Activated naive CD4-positive, alpha-beta T cell treated with anti-CD3 and anti-CD28 coated beads, Interleukin-2, amount 10 ng/mL, durations not matched to agents 7 days and 5 days (primary cell): ENCODE measurements around the gene WSB1.
"Not testable (repeated sequence)": the region's sequence is repeated elsewhere in the genome, so short reads cannot be mapped to it uniquely, and the experiment has no call there.

Experiments used
- CTCF ChIA-PET: fragments of 350-600 bp; sonication (Branson Sonifier 250); formaldehyde crosslinking; loops from one replicate; lab custom pipeline; 2021; ENCODE audit warnings: antibody characterized with exemption; lab: Charles Lee
- DNase-seq: peaks from one replicate; pipeline ENCODE4 v3.0.0-alpha.2; 2020
- H3K27ac Mint-ChIP-seq: one replicate; pipeline ENCODE4 v1.8.0; 2021; ENCODE audit warnings: mild to moderate bottlenecking, moderate library complexity, mixed read lengths
- H3K27me3 Mint-ChIP-seq: one replicate; pipeline ENCODE4 v1.8.0; 2021; ENCODE audit warnings: mild to moderate bottlenecking, mixed read lengths
- H3K36me3 Mint-ChIP-seq: one replicate; pipeline ENCODE4 v1.8.0; 2021; ENCODE audit warnings: mixed read lengths
- H3K4me1 Mint-ChIP-seq: one replicate; pipeline ENCODE4 v1.8.0; 2021; ENCODE audit warnings: mixed read lengths
- H3K4me3 Mint-ChIP-seq: one replicate; pipeline ENCODE4 v1.8.0; 2021; ENCODE audit warnings: mild to moderate bottlenecking, moderate library complexity, mixed read lengths
- H3K9me3 Mint-ChIP-seq: one replicate; pipeline ENCODE4 v1.8.0; 2021; ENCODE audit warnings: mixed read lengths

WSB1 gene

GRCh38 chr17:27293898-27294688, at the start of gene WSB1:
TSS of gene WSB1 (plus strand) at chr17:27294114. CDS start at chr17:27294396, 282 bp downstream.
- H3K4me1 Mint-ChIP-seq = peaks cover 38% of the 10 kb centered on the region
- CTCF ChIA-PET = interaction anchor here (1.3 to 3.6 kb wide), 3 partner anchors 39 to 58 kb away, joined by 3 to 14 read pairs (median 11); no protein-coding TSS in a partner anchor

GRCh38 chr17:27244491-27245223, 49.3 kb upstream of the WSB1 start:
- CTCF ChIA-PET = interaction anchor here (0.9 to 3.3 kb wide), 6 partner anchors 9 to 355 kb away, joined by 3 to 21 read pairs (median 8); no protein-coding TSS in a partner anchor
- peaks cover 7% of the 10 kb centered on the region for H3K4me1 Mint-ChIP-seq
- H3K9me3 Mint-ChIP-seq = no peaks in the 10 kb centered on the region
- DNase-seq = no peak
- no peaks in the 10 kb centered on the region for H3K36me3 Mint-ChIP-seq
- H3K27ac Mint-ChIP-seq = no peak overlapping the region
- H3K27me3 Mint-ChIP-seq = peaks cover 45% of the 10 kb centered on the region
- H3K4me3 Mint-ChIP-seq = no peak overlapping the region

More at GRCh38 chr17:27293898-27294688, at the start of gene WSB1:
- H3K27me3 Mint-ChIP-seq = no peaks in the 10 kb centered on the region
- peak within 1 kb of the TSS; percentile 90 for H3K4me3 Mint-ChIP-seq
- H3K9me3 Mint-ChIP-seq = no peaks in the 10 kb centered on the region
- H3K27ac Mint-ChIP-seq = peak within 1 kb of the TSS; percentile 96
- H3K36me3 Mint-ChIP-seq = peaks cover 14% of the 10 kb centered on the region
- DNase-seq = peak; percentile 93

GRCh38 chr17:27245230-27245696, 48.7 kb upstream of the WSB1 start:
- CTCF ChIA-PET = interaction anchor here (0.9 to 3.3 kb wide), 9 partner anchors 9 to 405 kb away, joined by 3 to 21 read pairs (median 4); no protein-coding TSS in a partner anchor

GRCh38 chr17:27246537-27246936, 47.4 kb upstream of the WSB1 start:
- Mint-ChIP-seq H3K4me3 (no peak overlapping the region), H3K27me3 (peaks cover 35% of the 10 kb centered on the region), H3K27ac (no peak overlapping the region), H3K36me3 (no peaks in the 10 kb centered on the region), H3K4me1 (peaks cover 4% of the 10 kb centered on the region), H3K9me3 (no peaks in the 10 kb centered on the region)
- CTCF ChIA-PET = interaction anchor here (0.8 to 3.3 kb wide), 7 partner anchors 10 to 404 kb away, joined by 3 to 21 read pairs (median 4); no protein-coding TSS in a partner anchor
- no peak for DNase-seq

More at GRCh38 chr17:27245230-27245696, 48.7 kb upstream of the WSB1 start:
- H3K36me3 Mint-ChIP-seq = no peaks in the 10 kb centered on the region
- H3K4me1 Mint-ChIP-seq = peaks cover 7% of the 10 kb centered on the region
- H3K27ac Mint-ChIP-seq = no peak overlapping the region
- no peak overlapping the region for H3K4me3 Mint-ChIP-seq
- H3K27me3 Mint-ChIP-seq = peaks cover 47% of the 10 kb centered on the region
- no peaks in the 10 kb centered on the region for H3K9me3 Mint-ChIP-seq
- DNase-seq = peak; percentile 57

GRCh38 chr17:27247071-27247957, 46.6 kb upstream of the WSB1 start:
- peaks cover 4% of the 10 kb centered on the region for H3K4me1 Mint-ChIP-seq
- H3K36me3 Mint-ChIP-seq = no peaks in the 10 kb centered on the region
- H3K27ac Mint-ChIP-seq = no peak overlapping the region
- CTCF ChIA-PET = interaction anchor here (3.3 kb wide), 1 partner anchor 86 kb away, joined by 21 read pairs; no protein-coding TSS in a partner anchor
- peaks cover 38% of the 10 kb centered on the region for H3K27me3 Mint-ChIP-seq
- no peaks in the 10 kb centered on the region for H3K9me3 Mint-ChIP-seq
- no peak overlapping the region for H3K4me3 Mint-ChIP-seq
- no peak for DNase-seq

GRCh38 chr17:27247958-27248342, 46.0 kb upstream of the WSB1 start:
- H3K27me3 Mint-ChIP-seq = peaks cover 35% of the 10 kb centered on the region
- peaks cover 4% of the 10 kb centered on the region for H3K4me1 Mint-ChIP-seq
- H3K36me3 Mint-ChIP-seq = no peaks in the 10 kb centered on the region
- no peaks in the 10 kb centered on the region for H3K9me3 Mint-ChIP-seq
- H3K27ac Mint-ChIP-seq = no peak overlapping the region
- H3K4me3 Mint-ChIP-seq = no peak overlapping the region
- CTCF ChIA-PET = no interaction called here
- DNase-seq = no peak

- H3K9me3 Mint-ChIP-seq, CTCF ChIA-PET, H3K4me3 Mint-ChIP-seq, H3K4me1 Mint-ChIP-seq, DNase-seq, H3K36me3 Mint-ChIP-seq, H3K27ac Mint-ChIP-seq: not testable (repeated sequence)
- peaks cover 28% of the 10 kb centered on the region for H3K27me3 Mint-ChIP-seq
These were observed 43.1 kb upstream of the WSB1 start for GRCh38 chr17:27250791-27251190.

GRCh38 chr17:27254802-27255201, 39.1 kb upstream of the WSB1 start:
- CTCF ChIA-PET, H3K27ac Mint-ChIP-seq, H3K36me3 Mint-ChIP-seq, DNase-seq, H3K4me1 Mint-ChIP-seq, H3K9me3 Mint-ChIP-seq, H3K4me3 Mint-ChIP-seq: not testable (repeated sequence)
- H3K27me3 Mint-ChIP-seq = peaks cover 26% of the 10 kb centered on the region

GRCh38 chr17:27256225-27257030, 37.5 kb upstream of the WSB1 start:
- no peak overlapping the region for H3K4me3 Mint-ChIP-seq
- DNase-seq = no peak
- H3K27me3 Mint-ChIP-seq = peaks cover 25% of the 10 kb centered on the region
- H3K4me1 Mint-ChIP-seq = no peaks in the 10 kb centered on the region
- no peaks in the 10 kb centered on the region for H3K36me3 Mint-ChIP-seq
- CTCF ChIA-PET = interaction anchor here (1.3 kb wide), 1 partner anchor 20 kb away, joined by 5 read pairs; no protein-coding TSS in a partner anchor
- no peak overlapping the region for H3K27ac Mint-ChIP-seq
- H3K9me3 Mint-ChIP-seq = no peaks in the 10 kb centered on the region

GRCh38 chr17:27257031-27257357, 36.9 kb upstream of the WSB1 start:
- Mint-ChIP-seq H3K36me3 (no peaks in the 10 kb centered on the region), H3K4me3 (no peak overlapping the region), H3K27me3 (peaks cover 26% of the 10 kb centered on the region), H3K27ac (no peak overlapping the region), H3K9me3 (no peaks in the 10 kb centered on the region), H3K4me1 (no peaks in the 10 kb centered on the region)
- CTCF ChIA-PET = interaction anchor here (1.3 kb wide), 1 partner anchor 21 kb away, joined by 5 read pairs; no protein-coding TSS in a partner anchor
- DNase-seq = no peak

- no peak overlapping the region for H3K4me3 Mint-ChIP-seq
- H3K27ac Mint-ChIP-seq = no peak overlapping the region
- H3K9me3 Mint-ChIP-seq = no peaks in the 10 kb centered on the region
- no peaks in the 10 kb centered on the region for H3K4me1 Mint-ChIP-seq
- no peaks in the 10 kb centered on the region for H3K36me3 Mint-ChIP-seq
- no peak for DNase-seq
- peaks cover 24% of the 10 kb centered on the region for H3K27me3 Mint-ChIP-seq
- CTCF ChIA-PET = interaction anchor here (1.0 kb wide), 1 partner anchor 21 kb away, joined by 3 read pairs; no protein-coding TSS in a partner anchor
These were observed 34.6 kb upstream of the WSB1 start for GRCh38 chr17:27259356-27259755.

GRCh38 chr17:27263386-27263785, 30.5 kb upstream of the WSB1 start:
- no peak overlapping the region for H3K4me3 Mint-ChIP-seq
- peaks cover 21% of the 10 kb centered on the region for H3K27me3 Mint-ChIP-seq
- no peaks in the 10 kb centered on the region for H3K36me3 Mint-ChIP-seq
- no peak for DNase-seq
- H3K4me1 Mint-ChIP-seq = no peaks in the 10 kb centered on the region
- H3K9me3 Mint-ChIP-seq = no peaks in the 10 kb centered on the region
- H3K27ac Mint-ChIP-seq = no peak overlapping the region
- CTCF ChIA-PET = interaction anchor here (0.9 kb wide), 1 partner anchor 28 kb away, joined by 5 read pairs; no protein-coding TSS in a partner anchor
